MCF 10A (cell line): Measurements from ENCODE around the gene SHTN1. TPM values are rescaled to one million over a fixed set of nuclear protein-coding genes. Genes with fewer than 3 reads are reported as not detected.

Source experiments
- BruUV-seq: library from RNA; stranded (reverse); fragments of 400-500 nt; replicated peaks from 2 replicates; lab custom pipeline; 2021; lab: Mats Ljungman, UMichigan
- CTCF ChIA-PET: fragments of 300-600 bp; sonication (Branson Sonifier 250); formaldehyde crosslinking; extraction: SDS; loops from one replicate; lab custom pipeline; 2021; ENCODE audit warnings: antibody characterized with exemption, inconsistent platforms; lab: Yijun Ruan, JAX
- POLR2A ChIA-PET: fragments of 300-600, 350-650 bp; sonication (Branson Sonifier 250); formaldehyde crosslinking; extraction: SDS; loops from one replicate; lab custom pipeline; 2020; ENCODE audit warnings: antibody characterized with exemption, inconsistent platforms; lab: Yijun Ruan, JAX
- DNase-seq: peaks from one replicate; pipeline ENCODE4 v3.0.0-alpha.2; 2018; ENCODE audit not compliant: unreplicated experiment
- H3K27ac Mint-ChIP-seq: one replicate; pipeline ENCODE4 v1.8.0; 2022; ENCODE audit warnings: mild to moderate bottlenecking, low read depth, mixed read lengths; ENCODE audit not compliant: unreplicated experiment
- H3K27me3 Mint-ChIP-seq: one replicate; pipeline ENCODE4 v1.8.0; 2022; ENCODE audit warnings: mixed read lengths; ENCODE audit not compliant: insufficient read depth, unreplicated experiment
- H3K36me3 Mint-ChIP-seq: one replicate; pipeline ENCODE4 v1.8.0; 2022; ENCODE audit warnings: mild to moderate bottlenecking, moderate library complexity, mixed read lengths; ENCODE audit not compliant: insufficient read depth, unreplicated experiment
- H3K4me1 Mint-ChIP-seq: one replicate; pipeline ENCODE4 v1.8.0; 2022; ENCODE audit warnings: mixed read lengths; ENCODE audit not compliant: insufficient read depth, unreplicated experiment
- H3K4me3 Mint-ChIP-seq: one replicate; pipeline ENCODE4 v1.8.0; 2022; ENCODE audit warnings: mild to moderate bottlenecking, moderate library complexity, mixed read lengths; ENCODE audit not compliant: unreplicated experiment
- H3K9me3 Mint-ChIP-seq: one replicate; pipeline ENCODE4 v1.8.0; 2022; ENCODE audit warnings: mixed read lengths; ENCODE audit not compliant: unreplicated experiment
- intact Hi-C: fragments of 100-400 bp; cut with micrococcal nuclease; formaldehyde crosslinking; loops from 2 replicates; pipeline ENCODE4 v1.14.1; 2022
- total RNA-seq: library from RNA; stranded (reverse); gene quantifications from 2 replicates; pipeline ENCODE4 v1.2.3, GENCODE V29; 2022
- TF ChIP-seq, protein P1 (sequence below): fragments of 200-600 bp; IDR thresholded peaks from one replicate; pipeline ENCODE4 v1.8.0; 2022; ENCODE audit warnings: antibody characterized with exemption, mild to moderate bottlenecking; ENCODE audit not compliant: unreplicated experiment

SHTN1 gene
- total RNA-seq, 1 experiment from 2014 or later: 39.2 TPM

DNA sequence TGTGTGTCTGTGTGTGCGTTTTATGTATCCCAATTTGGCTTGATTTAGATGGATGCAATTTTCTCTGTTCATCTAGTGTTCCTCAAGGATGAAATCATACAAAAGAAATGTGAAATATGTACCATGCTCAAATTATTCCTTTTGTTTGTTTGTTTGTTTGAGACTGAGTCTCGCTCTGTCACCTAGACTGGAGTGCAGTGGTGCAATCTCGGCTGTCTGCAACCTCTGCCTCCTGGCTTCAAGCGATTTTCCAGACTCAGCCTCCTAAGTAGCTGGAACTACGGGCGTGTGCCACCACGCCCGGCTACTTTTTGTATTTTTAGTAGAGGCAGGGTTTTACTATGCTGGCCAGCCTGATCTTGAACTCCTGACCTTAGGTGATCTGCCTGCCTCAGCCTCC lies 11.3 kb upstream of the SHTN1 start:
- intact Hi-C loops: no loop called here
- TF ChIP-seq, protein P1, sequence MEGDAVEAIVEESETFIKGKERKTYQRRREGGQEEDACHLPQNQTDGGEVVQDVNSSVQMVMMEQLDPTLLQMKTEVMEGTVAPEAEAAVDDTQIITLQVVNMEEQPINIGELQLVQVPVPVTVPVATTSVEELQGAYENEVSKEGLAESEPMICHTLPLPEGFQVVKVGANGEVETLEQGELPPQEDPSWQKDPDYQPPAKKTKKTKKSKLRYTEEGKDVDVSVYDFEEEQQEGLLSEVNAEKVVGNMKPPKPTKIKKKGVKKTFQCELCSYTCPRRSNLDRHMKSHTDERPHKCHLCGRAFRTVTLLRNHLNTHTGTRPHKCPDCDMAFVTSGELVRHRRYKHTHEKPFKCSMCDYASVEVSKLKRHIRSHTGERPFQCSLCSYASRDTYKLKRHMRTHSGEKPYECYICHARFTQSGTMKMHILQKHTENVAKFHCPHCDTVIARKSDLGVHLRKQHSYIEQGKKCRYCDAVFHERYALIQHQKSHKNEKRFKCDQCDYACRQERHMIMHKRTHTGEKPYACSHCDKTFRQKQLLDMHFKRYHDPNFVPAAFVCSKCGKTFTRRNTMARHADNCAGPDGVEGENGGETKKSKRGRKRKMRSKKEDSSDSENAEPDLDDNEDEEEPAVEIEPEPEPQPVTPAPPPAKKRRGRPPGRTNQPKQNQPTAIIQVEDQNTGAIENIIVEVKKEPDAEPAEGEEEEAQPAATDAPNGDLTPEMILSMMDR: no peak
- H3K27me3 Mint-ChIP-seq: no peaks in the 10 kb centered on the region
- H3K36me3 Mint-ChIP-seq: no peaks in the 10 kb centered on the region
- POLR2A ChIA-PET: no interaction called here
- no peaks in the 10 kb centered on the region for H3K9me3 Mint-ChIP-seq
- no peak overlapping the region for H3K27ac Mint-ChIP-seq
- H3K4me1 Mint-ChIP-seq: no peaks in the 10 kb centered on the region
- no peak overlapping the region for H3K4me3 Mint-ChIP-seq
- DNase-seq: no peak
- no TSS peak for BruUV-seq
- CTCF ChIA-PET: no interaction called here

DNA sequence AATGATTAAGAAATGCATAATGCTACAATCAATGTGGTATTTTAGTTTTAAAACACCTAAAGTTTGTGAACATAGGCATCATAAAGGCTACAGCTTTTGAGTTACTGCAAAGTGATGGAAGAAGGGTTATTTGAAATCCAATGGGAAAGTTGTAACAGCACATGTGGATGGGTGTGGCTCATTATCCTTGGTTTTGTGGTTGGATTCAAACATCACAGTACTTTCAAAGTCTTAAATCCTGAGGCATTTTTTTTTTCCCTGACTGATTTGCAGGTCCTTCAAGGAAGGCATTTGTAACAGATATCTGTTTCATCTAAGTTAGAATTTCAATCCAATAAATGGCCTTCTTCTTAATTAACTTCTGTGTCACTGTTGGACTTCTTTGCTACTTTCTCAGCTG lies 9.8 kb upstream of the SHTN1 start:
- intact Hi-C loops: no loop called here
- ChIA-PET CTCF (no interaction called here), POLR2A (interaction anchor here (0.7 to 1.4 kb wide), 3 partner anchors 98 to 202 kb away, joined by 3 to 4 read pairs (median 3); no protein-coding TSS in a partner anchor)
- no TSS peak for BruUV-seq
- DNase-seq: no peak
- no peaks in the 10 kb centered on the region for H3K27me3 Mint-ChIP-seq
- H3K27ac Mint-ChIP-seq: no peak overlapping the region
- H3K4me1 Mint-ChIP-seq: no peaks in the 10 kb centered on the region
- H3K36me3 Mint-ChIP-seq: no peaks in the 10 kb centered on the region
- no peak overlapping the region for H3K4me3 Mint-ChIP-seq
- H3K9me3 Mint-ChIP-seq: no peaks in the 10 kb centered on the region
- TF ChIP-seq, protein P1: no peak

DNA sequence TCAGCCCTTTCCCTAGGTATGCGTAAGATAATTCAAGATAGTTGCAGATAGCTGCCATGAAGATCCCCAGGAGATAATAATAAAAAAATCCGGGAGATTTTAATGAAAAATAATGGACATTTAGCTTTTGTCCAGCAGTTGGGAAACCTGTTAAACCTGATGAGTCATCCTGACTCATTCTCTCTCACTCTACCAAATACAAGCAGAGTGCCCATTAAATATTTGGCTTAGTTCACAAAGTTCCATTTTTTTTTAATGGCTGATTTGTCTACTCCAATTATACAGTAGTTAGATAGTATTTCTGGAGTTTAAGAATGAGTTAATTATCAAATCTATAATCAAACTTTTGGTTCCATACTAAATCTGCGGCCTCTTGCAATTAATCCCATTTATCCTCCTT lies 2.1 kb upstream of the SHTN1 start:
- TF ChIP-seq, protein P1: no peak
- Mint-ChIP-seq H3K4me1 (peaks cover 5% of the 10 kb centered on the region), H3K9me3 (peaks cover 9% of the 10 kb centered on the region), H3K27me3 (no peaks in the 10 kb centered on the region), H3K27ac (no peak overlapping the region), H3K4me3 (no peak overlapping the region), H3K36me3 (peaks cover 7% of the 10 kb centered on the region)
- ChIA-PET POLR2A (interaction anchor here (0.7 to 1.2 kb wide), 3 partner anchors 18 to 60 kb away, joined by 3 read pairs; no protein-coding TSS in a partner anchor), CTCF (interaction anchor here (0.6 kb wide), 1 partner anchor 1270 kb away, joined by 3 read pairs; no protein-coding TSS in a partner anchor)
- no TSS peak for BruUV-seq
- DNase-seq: peak; percentile 83
- intact Hi-C loops: no loop called here

DNA sequence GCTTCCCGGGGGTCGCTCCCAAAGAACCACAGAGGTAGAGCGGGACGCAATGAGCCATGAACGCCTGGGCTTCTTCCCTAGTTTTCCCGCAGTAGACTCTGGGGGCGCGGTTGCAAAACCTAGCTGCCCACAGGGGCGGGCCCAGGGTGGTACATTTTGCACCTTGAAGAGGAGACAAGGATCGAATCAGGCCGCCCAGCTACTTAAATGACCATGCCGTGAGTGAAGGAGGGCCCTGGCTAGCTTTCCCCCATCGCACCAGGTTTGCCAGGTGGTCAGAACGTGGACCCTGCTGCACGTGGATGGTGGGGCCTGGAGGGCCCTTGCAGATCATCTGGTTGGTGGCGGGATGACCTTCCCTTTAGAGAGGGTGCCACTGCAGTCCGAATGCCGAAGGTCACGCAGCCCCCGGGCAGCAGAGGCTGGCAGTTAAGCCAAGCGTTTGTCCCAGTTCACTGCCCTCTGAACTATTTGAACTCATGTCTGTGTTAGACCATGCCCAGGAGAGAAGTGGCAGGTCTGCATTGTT lies 604 bp upstream of the SHTN1 start:
- Mint-ChIP-seq H3K27me3 (no peaks in the 10 kb centered on the region), H3K27ac (peak overlapping the region; percentile 89), H3K4me3 (peak overlapping the region; percentile 82), H3K4me1 (peaks cover 17% of the 10 kb centered on the region), H3K9me3 (peaks cover 9% of the 10 kb centered on the region), H3K36me3 (peaks cover 7% of the 10 kb centered on the region)
- intact Hi-C loops: loop anchor here (1.0 to 2.0 kb wide), 4 partner anchors 31 to 157 kb away; partner anchors contain the start of gene ENO4
- TF ChIP-seq, protein P1: no peak
- CTCF ChIA-PET: interaction anchor here (0.6 kb wide), 3 partner anchors 33 to 1609 kb away, joined by 3 to 7 read pairs (median 3); no protein-coding TSS in a partner anchor
- POLR2A ChIA-PET: interaction anchor here (1.8 kb wide), 1 partner anchor 57 kb away, joined by 10 read pairs; no protein-coding TSS in a partner anchor
- DNase-seq: no peak
- TSS peak; percentile 40 for BruUV-seq
